Measurements from ENCODE around the gene SLC8A2.

Gene SLC8A2

DNA sequence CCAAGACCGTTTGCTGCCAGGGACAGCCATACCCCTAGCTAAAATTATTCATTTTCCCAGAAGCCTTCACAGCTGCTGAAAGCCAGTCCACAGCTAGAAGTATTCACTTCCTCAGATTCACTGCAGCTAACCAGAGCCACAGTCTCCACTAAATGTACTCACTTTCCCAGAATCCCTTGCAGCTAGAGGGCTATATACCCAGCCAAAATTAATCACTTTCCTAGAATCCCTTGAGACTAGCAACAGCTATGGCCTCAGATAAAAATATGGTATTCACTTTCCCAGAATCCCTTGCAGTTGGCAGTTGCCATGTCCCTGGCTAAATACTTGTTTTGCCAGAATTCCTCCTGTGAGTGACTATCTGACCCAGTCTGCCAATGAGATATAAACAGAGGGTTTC is 38.6 kb downstream of the SLC8A2 start:
- no peak for TF ChIP-seq CTCF (IDR thresholded peaks at IDR 0.05; ENCODE audit: low read depth, low read length, poor library complexity, severe bottlenecking)
- TF ChIP-seq EZH2phosphoT487 (IDR thresholded peaks at IDR 0.05; ENCODE audit: borderline replicate concordance, low read length), result no peak
- H3K9me3 ChIP-seq (ENCODE audit: control insufficient read depth, insufficient read depth, low read length), result no peaks in the 10 kb centered on the region
- H4K20me1 ChIP-seq (ENCODE audit: control insufficient read depth, insufficient read depth, low read depth, low read length), result no peaks in the 10 kb centered on the region
- H3K79me2 ChIP-seq (ENCODE audit: control insufficient read depth, low read length), result no peaks in the 10 kb centered on the region
- no peaks in the 10 kb centered on the region for H3K36me3 ChIP-seq (ENCODE audit: control insufficient read depth, low read length)
- H3K4me3 ChIP-seq (ENCODE audit: low read length), result peak overlapping the region; percentile 4; the same call in 1 of the 2 replicates
- H3K4me1 ChIP-seq (ENCODE audit: control insufficient read depth, low read length), result peaks cover 32% of the 10 kb centered on the region
- H3F3A ChIP-seq (ENCODE audit: control insufficient read depth, insufficient read depth), result peaks cover 9% of the 10 kb centered on the region
- H3K4me2 ChIP-seq (ENCODE audit: low read length), result peak overlapping the region; percentile 37
- 0 out of 2 replicates have a peak, but pooled peaks cover 6% of the 10 kb centered on the region for H3K27me3 ChIP-seq (ENCODE audit: control insufficient read depth, low read length)
- H3K27ac ChIP-seq (ENCODE audit: low read depth, low read length), result no peak overlapping the region; the same call in 1 of the 2 replicates
- H3K9me2 ChIP-seq (replicated peaks; ENCODE audit: control insufficient read depth, low read length), result no peaks in the 10 kb centered on the region

- H3K4me3 ChIP-seq (ENCODE audit: low read length), result peak overlapping the region; percentile 4; the same call in 1 of the 2 replicates
- no peaks in the 10 kb centered on the region for H3K9me2 ChIP-seq (replicated peaks; ENCODE audit: control insufficient read depth, low read length)
- H3K27ac ChIP-seq (ENCODE audit: low read depth, low read length), result no peak overlapping the region; the same call in 1 of the 2 replicates
- TF ChIP-seq CTCF (IDR thresholded peaks at IDR 0.05; ENCODE audit: low read depth, low read length, poor library complexity, severe bottlenecking), result no peak
- no peak for TF ChIP-seq EZH2phosphoT487 (IDR thresholded peaks at IDR 0.05; ENCODE audit: borderline replicate concordance, low read length)
- H3K36me3 ChIP-seq (ENCODE audit: control insufficient read depth, low read length), result no peaks in the 10 kb centered on the region
- H3K4me1 ChIP-seq (ENCODE audit: control insufficient read depth, low read length), result peaks cover 37% of the 10 kb centered on the region
- 0 out of 2 replicates have a peak, but pooled peaks cover 3% of the 10 kb centered on the region for H3K27me3 ChIP-seq (ENCODE audit: control insufficient read depth, low read length)
- H3K79me2 ChIP-seq (ENCODE audit: control insufficient read depth, low read length), result no peaks in the 10 kb centered on the region
- peaks cover 13% of the 10 kb centered on the region for H3F3A ChIP-seq (ENCODE audit: control insufficient read depth, insufficient read depth)
- no peaks in the 10 kb centered on the region for H3K9me3 ChIP-seq (ENCODE audit: control insufficient read depth, insufficient read depth, low read length)
- peak overlapping the region; percentile 37 for H3K4me2 ChIP-seq (ENCODE audit: low read length)
- no peaks in the 10 kb centered on the region for H4K20me1 ChIP-seq (ENCODE audit: control insufficient read depth, insufficient read depth, low read depth, low read length)
Observed at GRCh38 chr19:47432499-47432898, 39.2 kb downstream of the SLC8A2 start.

DNA sequence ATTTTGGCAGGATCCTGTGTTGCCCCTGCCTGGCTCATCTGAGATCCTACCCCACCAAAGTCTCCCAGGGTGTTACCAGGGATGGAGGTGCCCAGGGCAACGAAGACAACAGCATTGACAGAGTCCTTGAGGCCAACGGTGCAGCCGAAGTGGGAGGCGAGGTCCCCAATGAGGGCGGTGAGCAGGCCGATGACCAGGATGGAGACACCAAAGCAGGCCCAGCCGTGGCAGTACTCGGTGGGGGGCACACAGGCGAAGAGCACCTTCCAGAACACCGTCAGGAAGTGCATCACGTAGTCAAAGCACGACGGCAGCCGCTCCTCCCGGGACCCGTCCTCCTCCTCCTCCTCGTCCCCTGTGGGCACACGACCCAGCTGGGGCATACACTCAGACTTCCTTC is 39.6 kb downstream of the SLC8A2 start:
- H3K79me2 ChIP-seq (ENCODE audit: control insufficient read depth, low read length), result no peaks in the 10 kb centered on the region
- peak overlapping the region; percentile 37; the same call in 1 of the 2 replicates for H3K4me2 ChIP-seq (ENCODE audit: low read length)
- H3K27ac ChIP-seq (ENCODE audit: low read depth, low read length), result no peak overlapping the region
- TF ChIP-seq EZH2phosphoT487 (IDR thresholded peaks at IDR 0.05; ENCODE audit: borderline replicate concordance, low read length) (no peak), CTCF (IDR thresholded peaks at IDR 0.05; ENCODE audit: low read depth, low read length, poor library complexity, severe bottlenecking) (no peak)
- H3K4me3 ChIP-seq (ENCODE audit: low read length), result no peak overlapping the region
- peaks cover 41% of the 10 kb centered on the region for H3K4me1 ChIP-seq (ENCODE audit: control insufficient read depth, low read length)
- H3K27me3 ChIP-seq (ENCODE audit: control insufficient read depth, low read length), result no peaks in the 10 kb centered on the region
- H4K20me1 ChIP-seq (ENCODE audit: control insufficient read depth, insufficient read depth, low read depth, low read length), result no peaks in the 10 kb centered on the region
- H3F3A ChIP-seq (ENCODE audit: control insufficient read depth, insufficient read depth), result peaks cover 14% of the 10 kb centered on the region
- no peaks in the 10 kb centered on the region for H3K9me3 ChIP-seq (ENCODE audit: control insufficient read depth, insufficient read depth, low read length)
- H3K36me3 ChIP-seq (ENCODE audit: control insufficient read depth, low read length), result no peaks in the 10 kb centered on the region
- H3K9me2 ChIP-seq (replicated peaks; ENCODE audit: control insufficient read depth, low read length), result no peaks in the 10 kb centered on the region
